CD4-positive, alpha-beta T cell treated with Interleukin-6 for 4 hours (primary cell): ENCODE results near the gene USP28.

ENCODE experiments used
- DNase-seq: peaks from one replicate; pipeline ENCODE4 v3.0.0-alpha.2; 2020; ENCODE audit warnings: mixed read lengths

Gene USP28

DNA sequence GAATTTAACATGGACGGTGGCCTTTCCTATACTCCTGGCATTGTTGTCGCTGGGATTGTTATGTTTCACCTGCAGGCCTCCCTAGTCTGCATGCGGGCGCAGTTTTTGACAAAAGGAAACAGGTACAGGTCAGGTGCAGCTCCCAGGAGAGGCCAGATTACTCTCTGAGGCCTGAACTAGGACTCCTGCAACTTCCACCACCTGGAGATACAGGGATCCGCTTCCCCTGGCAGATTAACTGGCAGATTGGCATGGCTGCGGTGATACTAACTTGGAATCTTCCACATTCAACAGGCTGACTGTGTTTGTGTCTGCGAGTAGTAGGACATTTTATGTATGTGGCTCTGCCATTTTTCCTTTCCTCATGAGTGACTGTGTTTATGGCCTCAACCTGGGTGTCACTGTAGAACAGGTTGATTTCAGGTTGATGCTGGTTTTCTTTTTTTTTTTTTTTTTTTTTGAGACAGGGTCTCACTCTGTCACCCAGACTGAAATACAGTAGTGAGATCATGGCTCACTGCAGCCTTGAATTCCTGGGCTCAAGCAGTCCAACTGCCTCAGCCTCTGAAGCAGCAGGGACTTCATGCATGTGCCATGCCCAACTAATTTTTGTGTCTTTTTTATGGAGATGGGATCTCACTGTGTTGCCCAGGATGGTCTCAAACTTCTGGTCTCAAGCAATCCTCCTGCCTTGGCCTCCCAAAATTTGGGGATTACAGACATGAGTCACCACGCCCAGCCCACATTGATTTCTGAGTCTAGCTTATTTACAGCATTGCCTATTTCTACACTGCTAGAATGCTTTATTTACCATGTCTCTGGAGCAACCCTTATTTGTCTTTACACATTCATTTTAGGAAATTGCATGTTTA lies 1.7 kb upstream of the USP28 start:
- no peak for DNase-seq

DNA sequence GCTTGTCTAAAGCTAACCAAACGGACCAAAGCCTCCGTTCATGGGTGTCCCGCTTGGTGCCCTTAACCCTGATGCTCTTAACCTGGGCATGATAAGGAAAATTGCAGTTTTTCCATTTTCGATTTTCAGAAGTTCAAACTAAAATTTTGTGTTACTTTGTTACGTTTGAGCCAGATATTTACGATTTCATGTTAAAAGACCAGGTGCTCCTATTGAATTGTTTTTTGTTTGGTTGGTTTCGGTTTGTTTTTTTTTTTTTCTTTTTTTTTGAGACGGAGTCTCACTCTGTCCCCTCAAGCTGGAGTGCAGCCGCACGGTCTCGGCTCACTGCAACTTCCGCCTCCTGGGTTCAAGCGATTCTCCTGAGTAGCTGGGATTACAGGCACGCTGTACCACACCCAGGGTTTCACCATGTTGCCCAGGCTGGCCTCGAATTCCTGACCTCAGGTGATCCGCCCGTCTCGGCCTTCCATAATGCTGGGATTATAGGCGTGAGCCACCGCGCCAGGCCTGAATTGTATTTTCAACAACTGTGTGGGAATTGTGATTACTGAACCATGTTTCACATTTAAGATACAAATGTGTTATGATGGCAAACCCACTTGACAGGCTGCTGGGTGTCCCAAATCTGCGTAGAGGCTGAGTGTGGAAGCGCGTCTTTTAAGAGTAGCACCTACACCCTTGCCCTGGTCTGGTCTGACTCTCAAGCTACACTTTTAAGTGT lies 864 bp upstream of the USP28 start:
- DNase-seq: no peak

DNA sequence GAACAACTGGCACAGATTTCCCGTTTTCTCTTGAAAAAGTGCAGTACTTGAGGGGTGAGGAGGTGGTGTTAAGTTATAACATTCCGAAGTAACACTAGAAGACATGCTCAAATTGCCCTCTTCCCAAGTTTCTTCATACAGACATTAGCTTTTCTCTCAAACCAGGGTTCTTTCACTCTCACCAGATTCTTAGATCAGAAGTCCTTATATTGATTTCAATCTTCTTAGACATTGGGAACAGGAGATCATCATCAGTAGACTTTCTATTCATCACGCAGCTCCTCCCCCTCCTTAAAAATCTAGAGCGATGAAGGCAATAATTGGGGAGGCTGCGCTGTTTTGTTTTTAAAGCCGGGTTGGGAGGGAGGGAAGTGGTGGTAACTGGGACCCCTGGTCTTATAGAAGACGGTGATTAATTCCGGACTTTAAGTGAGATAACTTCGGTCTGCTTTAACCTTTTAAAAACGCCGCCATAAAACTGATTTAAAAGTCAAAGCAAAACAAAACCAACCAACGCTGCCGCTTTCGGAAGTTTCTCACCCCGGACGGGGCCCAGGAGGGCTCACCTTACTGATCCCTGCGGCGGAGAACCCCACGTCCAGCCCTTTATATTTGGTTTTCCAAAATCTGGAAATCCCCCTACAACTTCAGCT lies 665 bp downstream of the USP28 start:
- DNase-seq: no peak

DNA sequence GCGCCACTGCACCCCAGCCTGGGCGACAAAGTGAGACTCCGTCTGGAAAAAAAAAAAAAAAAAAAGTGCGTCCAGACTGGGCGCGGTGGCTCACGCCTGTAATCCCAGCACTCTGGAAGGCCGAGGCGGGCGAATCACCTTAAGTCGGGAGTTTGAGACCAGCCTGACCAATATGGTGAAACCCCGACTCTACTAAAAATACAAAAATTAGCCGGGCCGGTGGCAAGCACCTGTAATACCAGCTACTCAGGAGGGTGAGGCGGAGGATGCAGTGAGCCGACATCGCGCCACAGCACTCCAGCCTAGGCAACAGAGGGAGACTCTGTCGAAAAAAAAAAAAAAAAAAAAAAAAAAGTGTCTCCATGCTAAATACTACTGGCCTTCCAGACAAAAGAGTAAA lies 1.3 kb downstream of the USP28 start:
- DNase-seq: no peak

DNA sequence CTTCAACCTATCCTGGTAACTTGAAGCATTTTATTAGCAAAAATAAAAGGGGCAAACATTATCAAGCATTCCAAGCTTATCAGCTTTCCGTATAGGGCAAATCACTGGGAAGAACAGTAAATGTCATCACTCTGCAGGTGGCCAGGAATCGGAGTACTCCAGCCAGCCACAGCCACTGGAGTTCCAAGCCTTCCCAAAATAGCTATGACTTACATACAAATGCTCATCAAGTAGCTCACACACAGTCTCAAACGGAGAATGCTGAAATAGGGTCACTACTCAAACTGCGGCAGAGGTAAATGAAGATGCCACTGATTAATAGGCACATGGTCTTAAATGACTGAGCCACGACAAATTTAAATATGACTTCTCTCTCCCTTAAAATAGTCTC lies 2.1 kb downstream of the USP28 start:
- DNase-seq: no peak

DNA sequence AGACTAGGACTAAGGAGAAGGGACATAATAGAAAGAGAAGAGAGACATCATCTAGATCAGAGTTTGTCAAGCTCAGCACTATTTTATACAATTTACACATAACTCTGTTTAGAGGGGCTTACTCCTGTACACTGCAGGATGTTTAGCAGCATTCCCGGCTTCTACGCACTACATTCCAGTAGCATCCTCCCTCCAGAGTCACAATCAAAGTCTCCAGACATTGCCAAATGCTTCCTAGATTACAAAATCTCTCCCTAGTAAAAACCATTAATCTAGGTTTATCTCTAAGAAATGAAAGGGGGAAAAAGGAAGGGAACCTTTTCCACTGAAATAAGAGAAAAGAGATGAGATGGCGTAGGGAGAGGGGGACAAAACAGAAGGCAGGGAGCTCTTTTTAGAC lies 4.0 kb downstream of the USP28 start:
- no peak for DNase-seq

DNA sequence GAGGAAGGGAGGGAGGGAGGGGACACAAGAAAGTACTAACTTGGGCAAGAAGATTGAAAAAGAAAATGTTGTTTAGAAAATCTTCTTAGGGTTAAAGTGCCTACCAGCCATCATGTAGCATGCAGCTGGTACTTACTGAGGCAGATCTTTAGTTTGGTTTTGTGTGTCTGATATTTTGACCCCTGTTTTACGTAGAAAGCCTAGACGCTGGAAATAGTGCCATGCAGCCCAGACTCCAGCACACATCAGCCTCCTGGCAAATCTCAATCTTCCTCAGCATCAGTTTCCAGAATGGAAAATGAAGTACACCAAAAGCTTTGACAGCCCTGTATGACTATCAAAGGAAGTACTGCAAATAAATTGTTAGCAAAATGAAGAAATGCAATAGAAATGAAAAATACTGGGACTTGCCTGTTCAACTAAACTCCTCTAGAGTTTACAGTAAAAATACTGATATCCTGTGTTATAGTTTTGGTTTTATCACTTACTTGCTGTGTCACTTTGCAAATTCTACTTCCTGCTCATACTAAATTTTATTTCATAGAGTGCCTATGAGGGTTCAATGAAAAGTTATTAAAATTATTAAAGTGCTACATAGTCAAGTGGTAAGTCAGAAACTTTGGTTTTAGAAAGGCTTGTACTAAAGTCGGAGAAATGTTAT lies 7.4 kb downstream of the USP28 start:
- DNase-seq: no peak

DNA sequence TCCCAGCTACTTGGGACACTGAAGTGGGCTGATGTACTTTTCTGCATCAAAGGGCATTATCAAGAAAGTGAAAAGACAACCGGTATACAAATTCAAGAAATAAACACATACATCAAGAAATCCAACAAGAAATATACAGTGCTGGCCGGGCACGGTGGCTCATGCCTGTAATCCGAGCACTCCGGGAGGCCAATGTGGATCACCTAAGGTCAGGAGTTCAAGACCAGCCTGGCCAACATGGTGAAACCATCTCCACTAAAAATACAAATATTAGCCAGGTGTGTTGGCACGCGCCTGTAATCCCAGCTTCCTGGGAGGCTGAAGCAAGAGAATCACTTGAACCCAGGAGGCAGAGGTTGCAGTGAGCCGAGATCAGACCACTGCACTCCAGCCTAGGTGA lies 9.5 kb downstream of the USP28 start:
- no peak for DNase-seq

DNA sequence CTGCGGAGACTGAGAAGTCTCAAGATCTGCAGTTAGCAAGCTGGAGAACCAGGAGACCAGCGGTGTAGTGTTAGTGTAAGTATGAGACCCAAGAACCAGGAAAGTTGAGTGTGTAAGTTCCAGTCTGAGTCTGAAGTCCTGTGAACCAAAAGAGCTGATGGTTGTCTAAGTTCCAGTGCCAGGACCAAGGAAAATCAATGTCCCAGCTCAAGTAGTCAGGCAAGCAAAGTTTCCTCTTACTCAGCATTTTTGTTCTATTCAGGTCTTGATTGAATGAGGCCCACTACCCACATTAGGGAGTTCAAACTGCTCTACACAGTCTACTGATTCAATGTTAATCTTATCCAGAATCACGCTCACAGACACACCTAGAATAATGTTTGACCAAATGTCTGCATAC lies 11.0 kb downstream of the USP28 start:
- DNase-seq: no peak

DNA sequence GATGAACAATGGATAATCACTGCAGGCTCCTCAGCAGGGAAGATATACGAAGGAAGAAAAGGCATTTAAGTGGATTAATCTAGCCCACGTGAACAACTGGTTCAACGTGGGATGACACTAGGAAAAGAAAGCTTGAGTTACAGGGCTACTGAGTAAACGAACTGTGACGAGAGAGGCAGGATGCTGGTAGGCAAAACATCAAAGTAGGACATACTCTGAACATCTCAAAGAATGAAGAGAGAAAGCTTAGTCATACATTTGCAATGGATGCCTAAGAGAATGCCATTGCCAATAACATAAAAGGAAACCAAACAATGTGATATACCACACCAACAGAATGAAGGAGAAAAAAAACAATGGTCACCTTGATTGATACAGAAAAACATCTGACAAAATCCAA lies 12.9 kb downstream of the USP28 start:
- no peak for DNase-seq

DNA sequence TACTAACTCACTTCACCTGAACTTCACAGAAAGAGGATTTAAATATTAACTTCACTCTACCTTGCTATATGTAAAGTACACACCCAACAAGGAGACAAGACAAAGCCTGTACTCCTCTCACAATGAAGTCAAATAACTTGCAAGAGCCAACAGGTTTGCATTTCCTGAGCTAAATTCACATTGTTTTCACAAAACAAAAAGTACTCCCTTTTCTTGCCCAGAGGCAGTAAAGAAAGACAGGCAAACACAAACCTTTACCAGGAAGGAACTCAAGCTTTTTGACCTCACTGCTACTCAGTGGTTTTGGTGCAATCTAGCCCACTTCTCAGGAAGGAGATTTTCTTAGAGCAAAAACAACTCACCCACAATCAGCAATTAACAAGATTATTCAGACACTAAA lies 15.7 kb downstream of the USP28 start:
- no peak for DNase-seq

DNA sequence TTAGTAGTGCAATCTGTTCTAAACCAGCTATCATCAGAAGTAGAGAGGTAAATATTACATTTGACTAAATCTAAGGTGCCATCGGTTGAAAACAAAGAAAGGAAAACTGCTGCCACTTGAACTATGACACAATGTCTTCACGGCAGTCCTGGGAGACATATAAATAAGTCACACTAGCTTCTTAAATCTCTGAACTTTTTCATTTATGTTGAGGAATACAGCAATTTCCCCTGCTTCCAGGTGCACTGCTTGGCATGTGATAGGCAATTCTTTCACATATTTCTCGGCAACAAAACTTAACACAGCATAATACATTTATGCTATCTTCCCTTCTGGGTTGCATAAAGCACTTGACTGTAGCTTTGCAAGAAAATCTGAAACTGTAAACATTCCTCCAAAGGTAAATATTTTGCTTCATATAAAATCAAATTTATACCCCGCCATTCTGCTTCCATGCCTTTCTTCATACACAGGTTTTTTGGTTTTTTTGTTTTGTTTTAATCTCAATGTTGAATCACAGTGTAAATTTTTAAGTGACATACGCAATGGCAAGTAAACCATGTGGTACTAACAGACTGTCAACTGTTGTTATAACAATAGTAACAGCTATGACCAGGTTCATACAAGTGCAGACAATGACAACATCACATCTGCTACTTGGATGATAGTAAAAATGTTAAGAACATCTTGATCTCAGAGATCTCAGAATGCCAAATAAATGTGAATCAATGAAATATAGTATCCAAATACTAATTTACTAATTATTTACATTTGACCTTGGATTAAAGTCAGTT lies 18.2 kb downstream of the USP28 start:
- no peak for DNase-seq

DNA sequence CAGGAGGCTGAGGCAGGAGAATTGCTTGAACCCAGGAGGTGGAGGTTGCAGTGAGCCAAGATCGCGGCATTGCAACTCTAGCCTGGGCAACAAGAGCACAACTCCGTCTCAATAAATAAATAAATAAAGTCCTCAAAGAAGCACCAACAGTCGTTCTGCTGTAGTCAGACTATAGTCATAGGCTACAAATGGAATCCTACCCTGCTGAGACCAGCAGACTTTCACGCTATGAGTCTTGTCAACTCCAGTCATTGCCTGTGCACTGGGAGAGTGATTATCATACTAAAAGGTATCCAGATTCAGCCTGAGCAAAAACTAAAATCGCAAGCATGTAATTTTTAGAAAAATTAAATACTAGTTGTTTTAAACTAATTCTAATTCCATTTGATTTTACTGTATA lies 19.6 kb downstream of the USP28 start:
- no peak for DNase-seq

DNA sequence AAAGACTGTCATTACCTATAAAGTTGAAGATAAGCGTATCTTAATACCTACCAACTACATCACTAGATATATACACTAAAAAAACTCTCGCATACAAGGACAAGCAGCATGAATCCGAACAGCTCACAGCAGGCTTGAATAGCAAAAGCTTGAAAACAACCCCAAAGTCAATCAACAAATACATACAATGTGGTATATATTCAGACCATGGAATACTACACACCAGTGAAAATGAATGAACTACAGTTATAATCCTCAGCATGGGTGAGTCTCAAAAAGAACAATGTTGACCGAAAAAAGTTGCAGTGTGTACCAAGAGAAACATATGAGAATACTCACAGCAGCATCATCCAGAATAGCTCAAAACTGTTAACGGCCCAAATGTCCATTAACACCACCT lies 25.2 kb downstream of the USP28 start:
- no peak for DNase-seq

DNA sequence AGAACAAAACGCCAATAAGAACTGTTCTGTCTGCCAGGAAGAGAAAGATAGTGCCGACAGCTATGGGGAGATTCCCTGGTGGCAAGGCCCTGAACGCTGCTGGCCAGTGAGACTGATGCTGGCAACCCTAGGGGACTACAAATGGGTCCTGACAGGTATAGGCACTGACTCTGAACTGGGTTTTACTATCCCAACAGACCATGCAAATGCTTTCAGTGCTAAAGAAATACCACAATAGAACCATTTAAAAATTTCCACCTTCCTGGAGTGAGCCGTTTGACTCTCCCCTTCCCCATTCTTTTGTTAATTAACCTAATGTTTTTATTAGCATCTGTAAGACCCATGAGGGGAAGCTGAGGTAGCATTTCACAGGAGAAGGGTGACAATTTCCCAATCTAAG lies 25.7 kb downstream of the USP28 start:
- no peak for DNase-seq

DNA sequence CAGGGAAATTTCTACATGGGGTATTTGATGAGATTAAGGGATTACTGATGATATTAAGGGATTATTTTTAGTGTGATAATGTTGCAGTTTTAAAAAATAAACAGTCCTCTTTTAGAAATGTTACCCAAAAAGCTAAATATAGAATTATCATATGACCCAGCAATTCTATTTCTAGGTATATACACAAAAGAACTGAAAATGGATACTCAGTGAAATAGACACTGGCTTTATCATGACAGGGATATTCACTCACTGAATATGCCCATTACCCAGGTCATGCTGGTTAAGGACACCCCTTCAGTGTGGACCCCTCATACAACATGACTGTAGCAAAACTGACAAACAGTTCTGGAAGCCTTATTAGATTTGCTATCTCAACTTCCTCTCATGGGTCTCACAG lies 27.8 kb downstream of the USP28 start:
- no peak for DNase-seq

DNA sequence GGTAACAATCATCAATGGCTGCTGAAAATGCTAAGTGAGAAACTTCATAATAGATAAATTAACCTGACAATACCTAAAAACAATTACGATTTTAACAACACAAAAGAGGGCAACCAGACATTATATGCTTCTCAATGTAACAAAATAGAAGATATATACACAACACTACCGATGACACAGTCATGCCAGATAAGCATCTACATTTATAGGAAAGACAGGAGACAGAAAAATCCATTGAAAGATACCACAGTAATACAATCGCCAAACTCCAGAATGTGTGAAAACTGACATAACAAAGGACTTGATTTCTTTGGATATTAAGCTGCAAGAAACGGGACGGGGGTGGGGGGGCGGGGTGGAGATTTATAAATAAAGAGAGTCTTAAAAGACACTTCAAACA lies 28.3 kb downstream of the USP28 start:
- DNase-seq: no peak

DNA sequence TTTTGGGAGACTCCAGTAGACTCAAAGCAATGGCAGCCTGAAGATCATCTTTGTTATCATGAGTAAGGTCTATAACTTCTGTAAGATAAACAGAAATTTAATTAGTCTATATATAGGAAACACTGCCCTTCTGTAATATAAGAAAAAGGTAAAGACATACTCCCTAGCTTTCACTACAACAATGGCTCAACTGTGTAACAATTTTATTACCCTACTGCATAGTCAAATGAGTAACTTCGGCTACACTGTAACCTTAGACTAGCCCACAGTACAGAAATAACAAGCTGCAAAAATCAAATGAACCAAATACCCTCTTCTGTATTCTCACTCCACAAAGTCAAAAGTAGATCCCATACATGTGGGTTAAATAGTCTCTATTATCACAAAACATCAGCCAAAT lies 33.7 kb downstream of the USP28 start:
- DNase-seq: no peak

DNA sequence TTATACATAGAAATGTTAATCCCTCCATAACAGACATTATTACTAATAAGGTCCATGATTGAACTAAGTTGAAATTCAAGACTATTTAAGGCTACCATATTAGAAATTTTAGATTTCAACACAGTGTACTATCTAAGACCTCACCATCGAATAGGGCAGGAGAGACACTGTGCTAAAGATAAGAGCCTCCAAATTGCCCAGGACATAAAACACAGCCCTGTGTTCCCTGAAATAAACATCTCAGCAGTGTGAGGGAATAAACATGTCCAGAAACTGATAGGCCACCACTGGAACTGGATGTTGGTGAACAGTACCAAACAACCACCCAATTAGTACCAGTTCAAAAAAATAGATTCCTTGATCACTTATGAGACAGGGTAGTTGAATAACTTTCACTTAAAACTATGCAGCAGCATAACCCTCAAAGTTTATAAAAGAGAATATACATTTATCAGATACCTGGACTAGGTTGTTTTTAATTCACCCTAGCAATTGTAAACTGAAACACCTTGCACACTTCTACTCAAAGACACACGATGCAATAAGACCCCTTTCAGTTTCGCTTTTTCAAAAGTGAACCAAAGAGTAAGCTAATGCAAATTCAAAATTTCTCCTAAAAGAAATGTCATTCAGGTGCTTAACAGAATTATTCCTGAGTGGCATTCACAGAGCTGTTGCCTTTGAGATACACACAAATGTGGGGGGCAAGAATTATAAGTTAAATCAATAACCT lies 34.3 kb downstream of the USP28 start:
- no peak for DNase-seq

DNA sequence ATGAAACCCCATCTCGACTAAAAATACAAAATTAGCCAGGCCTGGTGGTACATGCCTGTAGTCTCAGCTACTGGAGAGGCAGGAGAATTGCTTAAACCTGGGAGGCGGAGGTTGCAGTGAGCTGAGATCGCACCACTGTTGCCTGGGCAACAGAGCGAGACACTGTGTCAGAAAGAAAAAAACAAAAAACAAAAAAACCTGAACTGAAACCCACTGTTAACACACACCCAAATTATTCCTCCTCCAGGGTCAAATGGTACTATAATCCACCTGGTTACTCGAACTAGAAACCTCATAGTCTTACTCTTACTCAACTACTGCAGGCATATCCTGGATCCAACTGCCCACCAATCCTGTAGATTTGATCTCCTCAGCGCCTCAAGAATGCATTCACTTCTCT lies 35.5 kb downstream of the USP28 start:
- no peak for DNase-seq

DNA sequence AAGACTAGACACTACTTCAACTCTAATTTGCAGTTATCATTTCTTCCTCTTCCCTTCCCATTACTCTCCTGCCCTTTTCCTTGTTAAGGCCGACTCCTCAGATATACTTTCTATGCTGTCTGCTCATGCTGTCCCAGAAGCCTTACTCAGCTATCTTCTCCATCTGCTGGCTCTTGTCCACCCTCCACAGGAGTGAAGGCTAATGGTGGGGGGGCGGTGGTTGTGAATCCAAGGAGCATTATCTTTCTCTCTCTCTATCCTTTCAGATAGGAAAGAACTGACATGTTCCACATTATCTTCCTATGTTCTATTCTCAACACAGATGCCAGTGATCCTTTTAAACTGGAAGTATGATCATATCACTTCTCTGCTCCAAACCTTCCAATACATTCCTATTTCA lies 37.4 kb downstream of the USP28 start:
- no peak for DNase-seq

DNA sequence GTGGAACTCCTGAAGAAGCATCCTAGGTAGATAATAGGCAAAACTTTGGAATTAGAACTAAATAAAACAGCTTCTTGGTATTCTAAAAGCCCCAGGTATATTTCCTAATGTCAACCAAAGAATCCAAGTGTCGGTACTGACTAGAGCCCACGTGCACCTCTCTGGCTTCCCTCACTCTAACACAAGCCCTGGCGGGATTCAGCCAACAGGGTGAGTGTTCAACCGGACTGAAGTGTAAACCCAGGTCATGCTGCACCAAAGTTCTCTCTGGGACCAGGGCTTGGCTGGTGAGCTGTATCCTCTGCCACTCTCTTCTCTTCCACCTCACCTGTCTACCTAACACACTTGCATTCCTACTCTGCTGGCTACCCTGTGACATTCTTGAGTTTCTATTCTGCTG lies 40.1 kb downstream of the USP28 start:
- DNase-seq: no peak
